HG03066 (cell line): ENCODE data around the gene AKAP5.

Experiments
- ATAC-seq: cut with Tn5 transposase; IDR thresholded peaks from one replicate; pipeline ENCODE4 v1.9.1; 2021; ENCODE audit warnings: low read depth; ENCODE audit not compliant: unreplicated experiment

The AKAP5 gene

GRCh38 chr14:64465191-64465822 lies at the start of gene AKAP5:
AKAP5 (plus strand) TSS chr14:64465499; CDS start chr14:64468395, 2,896 bp downstream.
- ATAC-seq, result peak; percentile 58

GRCh38 chr14:64416348-64416932 lies 48.9 kb upstream of the AKAP5 start:
- no peak for ATAC-seq

GRCh38 chr14:64417055-64417770 lies 48.1 kb upstream of the AKAP5 start:
- no peak for ATAC-seq

GRCh38 chr14:64417771-64418125 lies 47.6 kb upstream of the AKAP5 start:
- ATAC-seq, result no peak

GRCh38 chr14:64419003-64419402 lies 46.3 kb upstream of the AKAP5 start:
- ATAC-seq, result no peak

GRCh38 chr14:64421166-64421565 lies 44.1 kb upstream of the AKAP5 start:
- ATAC-seq, result no peak

GRCh38 chr14:64422005-64422404 lies 43.3 kb upstream of the AKAP5 start:
- ATAC-seq, result no peak

GRCh38 chr14:64422756-64423155 lies 42.5 kb upstream of the AKAP5 start:
- ATAC-seq, result no peak

GRCh38 chr14:64423987-64424386 lies 41.3 kb upstream of the AKAP5 start:
- no peak for ATAC-seq

GRCh38 chr14:64434528-64434927 lies 30.8 kb upstream of the AKAP5 start:
- no peak for ATAC-seq

GRCh38 chr14:64438181-64438841 lies 27.0 kb upstream of the AKAP5 start:
- ATAC-seq, result no peak

GRCh38 chr14:64439141-64439540 lies 26.2 kb upstream of the AKAP5 start:
- ATAC-seq, result no peak

- ATAC-seq, result no peak
Measured at GRCh38 chr14:64440494-64440893, 24.8 kb upstream of the AKAP5 start.

GRCh38 chr14:64442300-64442988 lies 22.9 kb upstream of the AKAP5 start:
- ATAC-seq, result no peak

GRCh38 chr14:64444140-64444539 lies 21.2 kb upstream of the AKAP5 start:
- no peak for ATAC-seq

- ATAC-seq, result peak; percentile 99
Measured at GRCh38 chr14:64444984-64445845, 20.1 kb upstream of the AKAP5 start.

GRCh38 chr14:64447876-64448670 lies 17.2 kb upstream of the AKAP5 start:
- ATAC-seq, result no peak

GRCh38 chr14:64450255-64450654 lies 15.0 kb upstream of the AKAP5 start:
- ATAC-seq, result no peak

- ATAC-seq, result no peak
Measured at GRCh38 chr14:64454671-64455070, 10.6 kb upstream of the AKAP5 start.
